Lower leg skin (tissue), 4 donors: ENCODE data around the gene PET100. TPM values are rescaled to one million over a fixed set of nuclear protein-coding genes. Genes with fewer than 3 reads are reported as not detected.

Source experiments
- DNase-seq, 2 donors: peaks; one replicate each; pipeline ENCODE4 v3.0.0-alpha.2; 2019; ENCODE audit warnings: low spot score in 2 of 2
- H3K4me3 ChIP-seq: fragments of 200-600 bp; sonication (generic); 2 replicates; pipeline ENCODE4 v1.5.1; 2017; ENCODE audit warnings: mild to moderate bottlenecking, low read depth; ENCODE audit not compliant: poor library complexity, severe bottlenecking
- CTCF ChIP-seq, 3 donors: fragments of 450-650 bp; IDR thresholded peaks; one replicate each; pipeline ENCODE4 v1.5.1; 2016; ENCODE audit warnings: antibody characterized with exemption in 3 of 3, mild to moderate bottlenecking in 3 of 3, moderate library complexity in 2 of 3
- POLR2A ChIP-seq, 2 donors: fragments of 450-650 bp; IDR thresholded peaks; one replicate each; pipeline ENCODE4 v1.6.1; 2016 to 2017; ENCODE audit warnings: antibody characterized with exemption in 2 of 2, mild to moderate bottlenecking in 1 of 2, moderate library complexity in 1 of 2
- WGBS, 2 donors: methylation state at CpG; one replicate each; pipeline ENCODE4 v1.1.5; 2018; 5-methylcytosine and 5-hydroxymethylcytosine counted together
- intact Hi-C: fragments of 100-400 bp; cut with DNase I; formaldehyde crosslinking; loops from one replicate; pipeline ENCODE4 v1.15.0; 2023; ENCODE audit warnings: low total_unique reads
- total RNA-seq, 4 donors: library from RNA; depleted of rRNA; stranded (reverse); fragments of >200 nt; gene quantifications; one replicate each; pipeline ENCODE4 v1.1.0, GENCODE V29; 2016

The PET100 gene
- total RNA-seq, 4 donors from 2014 or later, result 9.0 to 267 (median 19.1) TPM

DNA sequence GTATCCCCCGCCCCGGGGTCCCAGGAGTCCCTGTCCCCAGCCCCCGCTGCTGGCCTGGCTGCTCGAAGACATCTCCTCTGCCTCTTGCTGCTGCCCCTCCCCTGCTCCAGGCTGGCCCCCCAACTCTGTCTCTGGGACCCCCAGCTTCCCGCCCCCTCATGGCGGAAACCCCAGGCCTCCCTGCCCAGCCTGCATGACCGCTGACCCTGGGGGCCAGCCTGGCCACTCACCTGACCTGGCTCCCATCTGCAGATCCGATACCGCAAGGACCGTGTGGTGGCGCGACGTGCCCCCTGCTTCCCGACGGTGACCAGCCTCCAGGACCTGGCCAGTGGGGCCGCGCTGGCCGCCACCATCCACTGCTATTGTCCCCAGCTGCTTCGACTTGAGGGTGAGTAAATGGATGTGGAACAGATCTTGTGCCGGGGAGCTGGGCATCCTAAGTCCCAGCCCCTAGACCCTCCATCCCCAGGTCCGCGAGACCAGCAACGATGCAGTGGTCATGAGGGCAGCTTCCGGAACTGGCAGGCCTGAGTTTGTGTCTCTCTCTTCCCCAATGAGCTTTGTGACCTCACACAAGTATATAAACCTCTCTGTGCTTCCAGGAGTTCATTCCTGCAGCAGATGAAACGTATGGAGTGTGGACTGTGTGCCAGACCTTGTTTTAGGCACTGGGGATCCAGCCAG, 21.6 kb upstream of the PET100 start:
- 91 to 93% methylated on average over 19 to 24 of the region's 25 CpGs for WGBS, 2 donors
- no peak for DNase-seq
- no peak overlapping the region for H3K4me3 ChIP-seq
- intact Hi-C loops, result no loop called here
- TF ChIP-seq CTCF (IDR thresholded peaks at IDR 0.05) (no peak), POLR2A (IDR thresholded peaks at IDR 0.05) (no peak)

DNA sequence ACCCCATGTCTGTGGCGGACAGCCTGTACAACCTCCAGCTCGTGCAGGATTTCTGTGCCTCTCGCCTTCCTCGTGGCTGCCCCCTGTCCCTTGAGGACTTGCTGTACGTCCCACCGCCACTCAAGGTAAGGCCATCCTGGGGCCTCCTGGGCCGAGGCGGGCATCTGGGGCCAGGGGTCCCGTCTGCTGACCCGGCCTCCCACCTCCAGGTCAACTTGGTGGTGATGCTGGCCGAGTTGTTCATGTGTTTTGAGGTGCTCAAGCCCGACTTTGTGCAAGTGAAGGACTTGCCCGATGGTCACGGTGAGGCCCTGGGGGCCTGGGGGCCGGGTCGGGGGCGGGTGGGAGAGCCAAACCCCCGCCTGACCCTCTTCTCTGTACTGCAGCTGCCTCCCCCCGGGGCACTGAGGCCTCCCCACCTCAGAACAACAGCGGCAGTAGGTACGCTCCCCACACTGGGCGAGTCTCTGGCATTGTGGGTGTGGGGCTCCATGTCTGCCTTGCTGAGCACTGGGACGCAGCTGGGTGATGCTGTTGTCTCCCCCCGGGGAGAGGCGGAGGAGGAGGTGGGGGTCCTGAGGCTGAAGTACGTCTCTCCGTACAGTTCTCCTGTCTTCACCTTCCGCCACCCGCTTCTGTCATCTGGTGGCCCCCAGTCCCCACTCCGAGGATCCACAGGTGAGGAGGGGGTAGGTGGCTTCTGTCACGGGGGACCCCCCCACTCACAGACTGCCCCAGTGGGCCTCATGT, 18.9 kb upstream of the PET100 start:
- WGBS, 2 donors, result 84% methylated on average over 29 to 30 of the region's 31 CpGs
- intact Hi-C loops, result no loop called here
- no peak for DNase-seq
- no peak for TF ChIP-seq POLR2A (IDR thresholded peaks at IDR 0.05)
- no peak for TF ChIP-seq CTCF (IDR thresholded peaks at IDR 0.05)
- H3K4me3 ChIP-seq, result no peak overlapping the region

- WGBS, 2 donors, result 89 to 94% methylated on average over 31 of the region's 41 CpGs
- no peak overlapping the region for H3K4me3 ChIP-seq
- no peak for DNase-seq
- TF ChIP-seq CTCF (IDR thresholded peaks at IDR 0.05) (no peak), POLR2A (IDR thresholded peaks at IDR 0.05) (no peak)
- intact Hi-C loops, result no loop called here
Observed at GRCh38 chr19:7611541-7612279, 17.9 kb upstream of the PET100 start.

DNA sequence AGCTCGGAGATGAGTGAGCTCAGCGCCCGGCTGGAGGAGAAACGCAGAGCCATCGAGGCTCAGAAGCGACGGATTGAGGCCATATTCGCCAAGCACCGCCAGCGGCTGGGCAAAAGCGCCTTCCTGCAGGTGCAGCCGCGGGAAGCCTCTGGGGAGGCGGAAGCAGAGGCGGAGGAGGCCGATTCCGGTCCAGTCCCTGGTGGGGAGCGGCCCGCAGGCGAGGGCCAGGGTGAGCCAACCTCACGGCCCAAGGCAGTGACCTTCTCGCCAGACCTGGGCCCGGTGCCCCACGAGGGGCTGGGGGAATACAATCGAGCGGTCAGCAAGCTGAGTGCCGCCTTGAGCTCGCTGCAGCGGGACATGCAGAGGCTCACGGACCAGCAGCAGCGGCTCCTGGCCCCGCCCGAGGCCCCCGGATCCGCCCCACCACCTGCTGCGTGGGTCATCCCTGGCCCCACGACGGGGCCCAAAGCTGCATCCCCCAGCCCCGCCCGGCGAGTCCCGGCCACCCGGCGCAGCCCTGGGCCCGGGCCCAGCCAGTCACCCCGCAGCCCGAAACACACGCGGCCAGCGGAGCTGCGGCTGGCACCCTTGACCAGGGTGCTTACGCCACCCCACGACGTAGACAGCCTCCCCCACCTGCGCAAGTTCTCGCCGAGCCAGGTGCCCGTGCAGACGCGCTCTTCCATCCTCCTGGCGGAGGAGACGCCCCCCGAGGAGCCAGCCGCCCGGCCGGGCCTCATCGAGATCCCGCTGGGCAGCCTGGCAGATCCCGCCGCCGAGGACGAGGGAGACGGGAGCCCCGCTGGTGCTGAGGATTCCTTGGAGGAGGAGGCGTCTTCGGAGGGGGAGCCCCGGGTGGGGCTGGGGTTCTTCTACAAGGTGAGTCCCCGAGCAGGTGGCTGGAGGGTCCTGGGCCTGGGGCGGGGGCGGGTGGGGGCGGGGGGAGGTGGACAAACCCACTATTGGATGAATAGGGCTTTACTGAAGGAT, 17.0 kb upstream of the PET100 start:
- intact Hi-C loops, result no loop called here
- no peak for TF ChIP-seq CTCF (IDR thresholded peaks at IDR 0.05)
- TF ChIP-seq POLR2A (IDR thresholded peaks at IDR 0.05), result no peak
- no peak for DNase-seq
- H3K4me3 ChIP-seq, result no peak overlapping the region
- WGBS, 2 donors, result 90 to 92% methylated on average over 60 to 70 of the region's 81 CpGs
